Progenitor cell of endocrine pancreas (in vitro differentiated cells): ENCODE data around the gene FOXC2. TPM values are rescaled to one million over a fixed set of nuclear protein-coding genes. Genes with fewer than 3 reads are reported as not detected.

ENCODE experiments used
- DNase-seq: peaks from one replicate; pipeline ENCODE4 v3.0.0; 2021; ENCODE audit warnings: low spot score; ENCODE audit not compliant: unreplicated experiment
- H3K27ac Mint-ChIP-seq: 2 replicates; pipeline ENCODE4 v1.8.0; 2021; ENCODE audit warnings: mild to moderate bottlenecking, moderate library complexity, mixed read lengths
- H3K27me3 Mint-ChIP-seq: 2 replicates; pipeline ENCODE4 v1.8.0; 2021; ENCODE audit warnings: mixed read lengths
- H3K36me3 Mint-ChIP-seq: 2 replicates; pipeline ENCODE4 v1.8.0; 2022; ENCODE audit warnings: mixed read lengths; ENCODE audit not compliant: insufficient read depth
- H3K4me1 Mint-ChIP-seq: 2 replicates; pipeline ENCODE4 v1.8.0; 2021; ENCODE audit warnings: low read depth, mixed read lengths
- H3K4me3 Mint-ChIP-seq: 2 replicates; pipeline ENCODE4 v1.8.0; 2021; ENCODE audit warnings: low read depth, mild to moderate bottlenecking, moderate library complexity, mixed read lengths
- H3K9me3 Mint-ChIP-seq: 2 replicates; pipeline ENCODE4 v1.8.0; 2021; ENCODE audit warnings: low read depth, mixed read lengths
- CTCF ChIP-seq: fragments of 200-600 bp; sonication (generic); IDR thresholded peaks from one replicate; pipeline ENCODE4 v1.5.0; 2021; ENCODE audit warnings: antibody characterized with exemption, mild to moderate bottlenecking; ENCODE audit not compliant: unreplicated experiment
- total RNA-seq: library from RNA; stranded (reverse); gene quantifications from 2 replicates; pipeline ENCODE4 v1.2.1, GENCODE V29; 2021

FOXC2 gene
- total RNA-seq, 1 donor from 2014 or later = not detected

GRCh38 chr16:86575754-86576557, 9.3 kb downstream of the FOXC2 start:
- Mint-ChIP-seq H3K4me3 (peak overlapping the region; percentile 70), H3K4me1 (peaks cover 15% of the 10 kb centered on the region), H3K36me3 (no peaks in the 10 kb centered on the region), H3K27me3 (peaks cover 94% of the 10 kb centered on the region), H3K27ac (peak overlapping the region; percentile 41), H3K9me3 (no peaks in the 10 kb centered on the region)
- TF ChIP-seq CTCF = peak; percentile 69
- peak; percentile 79 for DNase-seq

- TF ChIP-seq CTCF = no peak
- no peaks in the 10 kb centered on the region for H3K9me3 Mint-ChIP-seq
- H3K36me3 Mint-ChIP-seq = no peaks in the 10 kb centered on the region
- no peak overlapping the region for H3K27ac Mint-ChIP-seq
- DNase-seq = no peak
- H3K4me3 Mint-ChIP-seq = peak overlapping the region; percentile 70
- H3K4me1 Mint-ChIP-seq = peaks cover 15% of the 10 kb centered on the region
- peaks cover 94% of the 10 kb centered on the region for H3K27me3 Mint-ChIP-seq
Measured at GRCh38 chr16:86576591-86577313, 10.1 kb downstream of the FOXC2 start.

DNA sequence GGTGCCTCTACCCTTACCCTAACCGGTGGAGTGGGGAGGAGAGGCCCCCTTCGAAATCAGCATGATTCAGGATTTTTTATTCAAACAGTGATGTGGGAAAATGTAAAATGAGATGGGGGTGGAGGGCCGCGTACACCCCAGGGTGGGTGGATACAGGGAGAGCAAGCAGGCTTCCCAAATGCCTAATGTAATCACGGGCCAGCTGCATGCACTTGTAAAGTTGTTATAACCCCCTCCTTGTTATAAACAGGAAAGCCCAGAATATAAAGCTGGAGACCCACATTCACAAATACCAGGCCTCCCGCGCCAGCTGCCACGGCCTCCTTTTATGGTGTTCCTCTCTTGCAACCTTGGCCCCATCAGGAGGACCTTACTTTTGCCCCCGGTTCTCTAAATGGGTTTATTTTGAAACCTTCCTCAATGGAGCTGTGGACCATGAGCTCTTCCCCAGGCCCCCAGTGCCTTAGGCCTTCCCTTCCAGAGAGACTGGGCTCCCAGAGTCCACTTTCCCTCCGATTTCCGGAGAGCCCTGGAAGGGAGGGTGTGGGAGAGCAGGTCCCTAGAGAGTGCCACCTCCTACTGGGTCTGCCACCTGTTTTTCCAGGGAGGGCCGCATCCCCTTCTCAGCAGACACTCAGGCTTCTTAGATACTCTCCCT, 10.8 kb downstream of the FOXC2 start:
- H3K4me1 Mint-ChIP-seq = peaks cover 15% of the 10 kb centered on the region
- no peak overlapping the region for H3K27ac Mint-ChIP-seq
- DNase-seq = no peak
- H3K4me3 Mint-ChIP-seq = peak overlapping the region; percentile 24
- peaks cover 94% of the 10 kb centered on the region for H3K27me3 Mint-ChIP-seq
- no peaks in the 10 kb centered on the region for H3K36me3 Mint-ChIP-seq
- no peak for TF ChIP-seq CTCF
- no peaks in the 10 kb centered on the region for H3K9me3 Mint-ChIP-seq

- Mint-ChIP-seq H3K27ac (peak within 1 kb of the TSS; percentile 54), H3K9me3 (no peaks in the 10 kb centered on the region), H3K4me1 (peaks cover 15% of the 10 kb centered on the region), H3K36me3 (no peaks in the 10 kb centered on the region), H3K27me3 (peaks cover 92% of the 10 kb centered on the region), H3K4me3 (peak within 1 kb of the TSS; percentile 42)
- DNase-seq = no peak
- TF ChIP-seq CTCF = no peak
Measured at GRCh38 chr16:86578061-86578599, 11.5 kb downstream of the FOXC2 start, which contains the start of gene FOXL1. Gene FOXL1 (plus strand): TSS chr16:86578549. CDS start chr16:86578724, 175 bp downstream.

DNA sequence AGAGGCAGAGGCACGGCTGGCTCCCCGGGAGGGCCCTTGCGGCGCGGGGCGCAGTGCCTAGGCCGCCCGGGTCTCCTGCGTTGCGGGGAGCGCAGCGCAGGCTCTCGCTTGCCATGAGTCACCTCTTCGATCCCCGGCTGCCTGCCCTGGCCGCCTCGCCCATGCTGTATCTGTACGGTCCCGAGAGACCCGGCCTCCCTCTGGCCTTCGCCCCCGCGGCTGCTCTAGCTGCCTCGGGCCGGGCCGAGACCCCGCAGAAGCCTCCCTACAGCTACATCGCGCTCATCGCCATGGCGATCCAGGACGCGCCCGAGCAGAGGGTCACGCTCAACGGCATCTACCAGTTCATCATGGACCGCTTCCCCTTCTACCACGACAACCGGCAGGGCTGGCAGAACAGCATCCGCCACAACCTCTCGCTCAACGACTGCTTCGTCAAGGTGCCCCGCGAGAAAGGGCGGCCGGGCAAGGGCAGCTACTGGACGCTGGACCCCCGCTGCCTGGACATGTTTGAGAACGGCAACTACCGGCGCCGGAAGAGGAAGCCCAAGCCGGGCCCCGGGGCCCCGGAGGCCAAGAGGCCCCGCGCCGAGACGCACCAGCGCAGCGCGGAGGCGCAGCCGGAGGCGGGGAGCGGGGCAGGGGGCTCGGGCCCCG, 12.1 kb downstream of the FOXC2 start:
- no peak for DNase-seq
- H3K27ac Mint-ChIP-seq = no peak overlapping the region

More for the DNA sequence above, 12.1 kb downstream of the FOXC2 start:
- no peak for TF ChIP-seq CTCF
- H3K36me3 Mint-ChIP-seq = no peaks in the 10 kb centered on the region
- H3K4me3 Mint-ChIP-seq = peak overlapping the region; percentile 16
- peaks cover 92% of the 10 kb centered on the region for H3K27me3 Mint-ChIP-seq
- no peaks in the 10 kb centered on the region for H3K9me3 Mint-ChIP-seq
- H3K4me1 Mint-ChIP-seq = peaks cover 15% of the 10 kb centered on the region
